Common myeloid progenitor, CD34-positive (primary cell): ENCODE results near the gene MEOX1.

Experiments
- CTCF ChIA-PET: fragments of 350-600 bp; sonication (Branson Sonifier 250); formaldehyde crosslinking; loops from one replicate; lab custom pipeline; 2021; ENCODE audit warnings: antibody characterized with exemption; lab: Charles Lee
- POLR2A ChIA-PET: fragments of 350-600 bp; sonication (Branson Sonifier 250); formaldehyde crosslinking; loops from one replicate; lab custom pipeline; 2021; ENCODE audit warnings: antibody characterized with exemption; lab: Charles Lee
- DNase-seq, 3 donors: peaks; one replicate each; pipeline versions ENCODE4 v3.0.0 to v3.0.0-alpha.2; 2013
- H3K27ac ChIP-seq, 2 experiments: 1 replicate in 1 of 2; 2 replicates in 1 of 2; pipeline ENCODE4 v1.7.0; 2013; ENCODE audit warnings: inconsistent platforms in 2 of 2, low read length in 2 of 2, mild to moderate bottlenecking in 2 of 2, low read depth in 1 of 2, moderate library complexity in 1 of 2; ENCODE audit not compliant: severe bottlenecking in 2 of 2, insufficient read depth in 1 of 2, poor library complexity in 1 of 2
- H3K27me3 ChIP-seq, 5 experiments: replicated peaks in 2 of 5; 1 replicate in 3 of 5; 2 replicates in 2 of 5; pipeline versions ENCODE4 v1.6.1 to v1.7.0; 2013; ENCODE audit warnings: low read length in 4 of 5, mild to moderate bottlenecking in 2 of 5, moderate library complexity in 2 of 5, inconsistent platforms in 1 of 5; ENCODE audit not compliant: insufficient read depth in 5 of 5, control insufficient read depth in 4 of 5
- H3K36me3 ChIP-seq, 4 experiments: 1 replicate in 2 of 4; 2 replicates in 2 of 4; pipeline versions ENCODE4 v1.6.1 to v1.7.0; 2013; ENCODE audit warnings: low read length in 3 of 4, control low read depth in 1 of 4, mild to moderate bottlenecking in 1 of 4; ENCODE audit not compliant: control insufficient read depth in 4 of 4, insufficient read depth in 4 of 4
- H3K4me1 ChIP-seq, 4 experiments: 1 replicate in 3 of 4; 2 replicates in 1 of 4; pipeline versions ENCODE4 v1.6.1 to v1.7.1; 2013; ENCODE audit warnings: low read length in 3 of 4, mild to moderate bottlenecking in 3 of 4, control low read depth in 1 of 4, inconsistent platforms in 1 of 4, moderate library complexity in 1 of 4; ENCODE audit not compliant: control insufficient read depth in 4 of 4, insufficient read depth in 4 of 4; ENCODE audit errors: control extremely low read depth in 1 of 4
- H3K4me3 ChIP-seq, 7 experiments: 1 replicate in 4 of 7; 2 replicates in 3 of 7; pipeline versions ENCODE4 v1.5.1 to v1.7.0; 2013; ENCODE audit warnings: mild to moderate bottlenecking in 7 of 7, low read length in 6 of 7, moderate library complexity in 6 of 7, inconsistent platforms in 2 of 7, low read depth in 2 of 7, control low read depth in 1 of 7; ENCODE audit not compliant: insufficient read depth in 4 of 7, control insufficient read depth in 1 of 7; ENCODE audit errors: extremely low read depth in 1 of 7
- H3K9me3 ChIP-seq, 5 experiments: 1 replicate in 4 of 5; 2 replicates in 1 of 5; pipeline versions ENCODE4 v1.6.1 to v1.7.1; 2013; ENCODE audit warnings: low read length in 4 of 5, mild to moderate bottlenecking in 2 of 5, inconsistent platforms in 1 of 5, low read depth in 1 of 5, moderate library complexity in 1 of 5; ENCODE audit not compliant: control insufficient read depth in 4 of 5, insufficient read depth in 2 of 5; ENCODE audit errors: control extremely low read depth in 1 of 5
- WGBS: methylation state at CpG from one replicate; pipeline ENCODE4 v1.1.5; 2013; ENCODE audit not compliant: insufficient coverage; 5-methylcytosine and 5-hydroxymethylcytosine counted together

Gene MEOX1

DNA sequence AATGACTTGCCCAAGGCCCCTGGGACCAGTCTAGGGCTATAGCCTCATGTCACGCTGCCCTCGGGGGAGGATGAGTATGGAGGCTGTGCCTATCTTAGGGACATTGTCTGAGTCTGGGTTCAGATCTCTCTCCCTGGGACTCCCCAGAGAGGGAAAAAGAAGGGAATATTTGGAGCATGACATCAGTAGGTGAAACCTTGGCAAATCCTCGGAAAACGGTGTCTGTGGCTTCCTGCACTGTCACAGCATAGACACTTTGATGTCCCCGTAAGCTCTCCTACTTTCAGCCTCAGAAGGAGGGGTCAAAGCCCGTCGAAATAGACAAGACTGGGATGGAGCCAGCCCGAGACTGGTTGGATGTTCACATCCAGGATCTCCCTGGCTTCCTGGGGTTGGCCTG lies 11.3 kb downstream of the MEOX1 start:
- WGBS, result 91% methylated on average over 8 of the region's 8 CpGs
- Histone ChIP-seq H3K9me3 (no peaks in the 10 kb centered on the region), H3K27me3 (peaks cover 0 to 23% (median 11%) of the 10 kb centered on the region in 5 experiments), H3K36me3 (no peaks in the 10 kb centered on the region), H3K4me1 (peaks cover 0 to 16% (median 10%) of the 10 kb centered on the region in 4 experiments), H3K27ac (no peak overlapping the region), H3K4me3 (no peak overlapping the region)
- DNase-seq, result no peak
- CTCF ChIA-PET, result interaction anchor here (2.1 to 2.3 kb wide), 2 partner anchors 9 to 73 kb away, joined by 5 to 9 read pairs; no protein-coding TSS in a partner anchor
- POLR2A ChIA-PET, result no interaction called here

DNA sequence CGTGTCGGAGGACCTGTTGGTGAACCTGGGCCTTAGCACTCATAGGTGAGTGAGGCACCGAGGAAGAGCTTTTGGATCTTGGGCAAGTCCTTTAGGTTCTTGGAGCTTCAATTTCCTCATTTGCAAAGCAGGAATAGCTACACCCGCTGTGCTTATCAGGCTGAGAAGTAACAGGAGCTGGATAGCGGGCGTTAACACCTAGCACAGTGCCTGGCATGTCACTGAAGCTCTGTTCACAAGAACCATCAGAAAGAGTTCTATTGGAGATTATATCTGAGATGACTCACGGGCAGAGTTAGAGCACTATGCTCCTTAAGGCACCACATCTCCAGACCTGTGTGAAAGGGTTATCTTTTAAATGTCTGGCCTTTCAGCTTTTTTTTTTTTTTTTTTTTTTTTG lies 12.8 kb downstream of the MEOX1 start:
- Histone ChIP-seq H3K27ac (no peak overlapping the region), H3K4me1 (peaks cover 0 to 15% (median 10%) of the 10 kb centered on the region in 4 experiments), H3K36me3 (no peaks in the 10 kb centered on the region), H3K27me3 (peaks cover 0 to 33% (median 15%) of the 10 kb centered on the region in 5 experiments), H3K9me3 (no peaks in the 10 kb centered on the region), H3K4me3 (no peak overlapping the region)
- CTCF ChIA-PET, result interaction anchor here (1.1 to 2.1 kb wide), 3 partner anchors 11 to 58 kb away, joined by 3 to 9 read pairs (median 9); no protein-coding TSS in a partner anchor
- POLR2A ChIA-PET, result no interaction called here
- WGBS, result 93% methylated on average over 6 of the region's 7 CpGs
- DNase-seq, result no peak

DNA sequence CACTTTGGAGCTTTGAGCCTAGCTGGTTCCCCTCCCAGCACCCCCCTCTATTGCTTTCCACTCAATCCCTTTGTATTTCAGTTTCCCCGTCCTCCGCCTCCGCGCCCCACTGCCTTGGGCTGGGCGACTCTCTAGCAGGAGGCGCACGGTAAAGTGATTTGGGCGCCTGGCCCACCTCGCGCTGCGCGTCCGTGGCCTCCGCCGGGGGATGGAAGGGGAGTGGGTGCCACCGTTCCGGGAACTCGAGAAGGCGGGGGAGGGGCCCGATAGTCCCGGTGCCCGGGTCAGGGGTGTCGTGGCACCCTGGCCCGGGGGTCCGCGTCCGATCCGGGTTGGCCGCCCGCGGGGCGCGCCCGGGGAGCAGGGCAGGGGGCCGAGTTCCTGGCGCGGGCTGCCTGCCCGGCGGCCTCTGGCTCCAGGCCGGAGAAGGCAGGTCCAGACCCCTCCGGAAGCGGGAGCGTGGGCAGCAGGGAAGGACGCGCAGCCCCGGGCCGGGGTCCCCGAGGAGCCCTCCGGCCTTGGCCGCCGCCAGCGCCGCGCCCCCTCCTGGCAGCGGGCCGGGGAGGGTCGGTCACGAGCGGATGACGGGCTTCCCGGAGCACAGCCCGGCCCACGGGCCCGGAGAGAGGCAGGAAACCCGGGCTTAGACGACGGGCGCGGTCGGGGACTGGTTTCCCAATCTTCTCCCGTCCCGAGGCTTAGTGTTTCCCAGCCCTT lies 15.8 kb downstream of the MEOX1 start:
- peak; percentile 30 to 45 (median 40) for DNase-seq
- ChIA-PET CTCF (interaction anchor here (0.7 to 2.1 kb wide), 3 partner anchors 59 to 69 kb away, joined by 3 to 7 read pairs (median 3); no protein-coding TSS in a partner anchor), POLR2A (no interaction called here)
- H3K4me1 ChIP-seq, result peaks cover 0 to 18% (median 9%) of the 10 kb centered on the region in 4 experiments
- no peaks in the 10 kb centered on the region for H3K9me3 ChIP-seq
- no peak overlapping the region for H3K27ac ChIP-seq
- under 1% methylated on average over 61 of the region's 72 CpGs for WGBS
- peak overlapping the region; percentile 25 to 69 (median 44) for H3K4me3 ChIP-seq
- H3K27me3 ChIP-seq, result peaks cover 0 to 33% (median 17%) of the 10 kb centered on the region in 5 experiments
- no peaks in the 10 kb centered on the region for H3K36me3 ChIP-seq

DNA sequence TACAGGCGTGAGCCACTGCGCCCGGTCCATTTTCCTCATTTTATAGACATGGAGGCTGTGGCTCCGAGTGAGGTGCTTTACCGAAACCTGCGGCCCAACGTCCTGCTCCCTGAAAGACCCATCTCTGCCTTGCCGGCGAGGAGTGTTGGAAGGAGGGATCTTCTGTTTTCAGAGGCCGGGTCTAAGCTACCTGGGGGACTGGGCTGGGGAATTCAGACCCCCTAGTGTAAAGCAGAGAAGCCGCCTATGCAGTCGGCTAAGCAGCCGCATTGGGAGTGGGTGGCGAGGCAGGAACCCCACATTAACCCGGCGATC lies 16.3 kb downstream of the MEOX1 start:
- WGBS, result 84% methylated on average over 15 of the region's 16 CpGs
- POLR2A ChIA-PET, result no interaction called here
- DNase-seq, result no peak
- peak overlapping the region in 3 of 7 experiments; percentile 63 to 69 (median 64) for H3K4me3 ChIP-seq
- no peaks in the 10 kb centered on the region for H3K36me3 ChIP-seq
- peaks cover 0 to 33% (median 16%) of the 10 kb centered on the region in 5 experiments for H3K27me3 ChIP-seq
- H3K27ac ChIP-seq, result no peak overlapping the region
- H3K4me1 ChIP-seq, result peaks cover 0 to 18% (median 9%) of the 10 kb centered on the region in 4 experiments
- H3K9me3 ChIP-seq, result no peaks in the 10 kb centered on the region
- CTCF ChIA-PET, result interaction anchor here (0.7 kb wide), 1 partner anchor 66 kb away, joined by 3 read pairs; no protein-coding TSS in a partner anchor

DNA sequence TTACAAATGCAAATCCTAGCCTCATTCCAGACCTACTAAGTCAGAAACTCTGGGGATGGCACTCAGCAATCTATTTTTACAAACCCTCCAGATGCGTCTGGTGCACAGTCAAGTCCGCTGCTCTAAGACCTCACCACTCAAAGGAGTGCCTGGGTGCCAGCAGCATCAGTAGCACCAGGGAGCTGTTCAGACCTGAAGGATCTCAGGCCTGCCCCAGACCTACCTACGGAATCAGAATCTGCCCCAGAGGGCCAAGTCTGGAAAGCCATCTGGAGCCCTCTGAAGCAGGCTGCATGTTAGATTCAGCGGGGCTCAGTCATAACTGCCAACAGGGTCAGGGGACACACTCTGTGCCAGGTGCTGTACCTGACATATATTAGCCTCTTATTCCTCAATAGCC lies 17.6 kb downstream of the MEOX1 start:
- no peak for DNase-seq
- H3K4me1 ChIP-seq, result peaks cover 0 to 18% (median 9%) of the 10 kb centered on the region in 4 experiments
- peaks cover 0 to 33% (median 15%) of the 10 kb centered on the region in 5 experiments for H3K27me3 ChIP-seq
- WGBS, result 95% methylated on average over 4 of the region's 4 CpGs
- ChIA-PET POLR2A (interaction anchor here (1.3 kb wide), 1 partner anchor 65 kb away, joined by 4 read pairs; no protein-coding TSS in a partner anchor), CTCF (interaction anchor here (0.9 to 1.9 kb wide), 2 partner anchors 10 to 68 kb away, joined by 5 to 6 read pairs; no protein-coding TSS in a partner anchor)
- H3K4me3 ChIP-seq, result no peak overlapping the region
- H3K36me3 ChIP-seq, result no peaks in the 10 kb centered on the region
- no peak overlapping the region for H3K27ac ChIP-seq
- no peaks in the 10 kb centered on the region for H3K9me3 ChIP-seq

DNA sequence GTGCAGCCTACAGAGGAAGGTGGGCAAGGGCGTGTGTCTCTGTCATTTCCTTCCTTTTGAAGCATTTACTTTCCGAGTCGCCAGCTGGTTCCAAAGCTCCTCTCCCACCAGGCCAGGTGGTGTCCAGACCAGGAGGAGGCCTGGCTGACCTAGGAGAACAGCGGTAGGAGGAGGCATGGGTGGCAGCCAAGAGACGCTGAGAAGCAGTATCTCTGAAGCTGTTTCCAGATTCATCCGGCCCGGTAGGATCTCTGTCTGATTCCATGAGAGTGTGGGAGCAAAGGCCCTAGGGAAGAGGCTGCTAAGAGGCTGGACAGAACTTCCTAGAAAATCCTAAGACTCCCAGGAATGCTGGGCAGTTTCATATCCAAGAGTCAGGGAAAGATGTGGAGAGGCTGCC lies 20.3 kb downstream of the MEOX1 start:
- peaks cover 0 to 19% (median 13%) of the 10 kb centered on the region in 5 experiments for H3K27me3 ChIP-seq
- H3K4me1 ChIP-seq, result peaks cover 0 to 16% (median 8%) of the 10 kb centered on the region in 4 experiments
- no peak for DNase-seq
- H3K27ac ChIP-seq, result no peak overlapping the region
- no peaks in the 10 kb centered on the region for H3K9me3 ChIP-seq
- no peak overlapping the region for H3K4me3 ChIP-seq
- no peaks in the 10 kb centered on the region for H3K36me3 ChIP-seq
- WGBS, result 69% methylated on average over 6 of the region's 7 CpGs
- ChIA-PET POLR2A (no interaction called here), CTCF (interaction anchor here (2.0 to 2.5 kb wide), 2 partner anchors 31 to 66 kb away, joined by 6 to 13 read pairs; no protein-coding TSS in a partner anchor)
